ENCODE data around the gene ADD3. TPM values are rescaled to one million over a fixed set of nuclear protein-coding genes. Genes with fewer than 3 reads are reported as not detected.

Gene ADD3
- total and polyA plus RNA-seq, 10 of the 15 experiments (the other 5 are each of a cell fraction or from before 2014, with no cell fraction given): 27.3 to 129 (median 67.8) TPM

DNA sequence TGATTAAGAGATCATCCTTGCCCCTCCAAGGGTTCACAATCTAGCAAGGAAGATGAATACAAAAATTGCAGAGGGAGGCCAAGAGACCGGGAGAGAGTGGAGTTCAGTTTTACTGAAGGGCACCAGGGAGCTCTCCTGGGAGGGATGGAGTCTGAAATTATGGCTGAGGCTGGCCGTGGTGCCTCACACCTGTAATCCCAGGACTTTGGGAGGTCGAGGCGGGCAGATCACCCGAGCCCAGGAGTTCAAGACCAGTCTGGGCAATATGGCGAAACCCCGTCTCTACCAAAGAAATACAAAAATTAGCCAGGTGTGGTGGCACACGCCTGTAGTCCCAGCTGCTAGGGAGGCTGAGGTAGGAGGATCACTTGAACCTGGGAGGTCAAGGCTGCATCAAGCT is 148.3 kb downstream of the ADD3 start:
- BruUV-seq (replicated peaks): no TSS peak
- SMC1A ChIA-PET (ENCODE audit: uncharacterized antibody, unreplicated experiment): interaction anchor here (0.7 to 1.6 kb wide), 3 partner anchors 52 to 137 kb away, joined by 3 to 4 read pairs (median 3); partner anchors contain the start of gene MXI1
- RAD21 ChIA-PET (ENCODE audit: unreplicated experiment): interaction anchor here (1.2 kb wide), 1 partner anchor 18 kb away, joined by 3 read pairs; no protein-coding TSS in a partner anchor
- POLR2A ChIA-PET: no interaction called here
- in situ Hi-C loops (cut with MboI) (no loop called here), intact Hi-C loops (cut with micrococcal nuclease; ENCODE audit: unreplicated experiment) (no loop called here)
- CTCF ChIA-PET: interaction anchor here (0.9 kb wide), 1 partner anchor 177 kb away, joined by 3 read pairs; no protein-coding TSS in a partner anchor
- Histone ChIP-seq H3K27me3 (replicated peaks in 1 of 2; ENCODE audit: control insufficient read depth in 2 of 2, insufficient read depth in 2 of 2, low read length in 1 of 2) (peaks cover 0 to 1% of the 10 kb centered on the region in 2 experiments; a peak in 2 of 4 replicates), H4K20me1 (ENCODE audit: control insufficient read depth, insufficient read depth) (no peaks in the 10 kb centered on the region), H3K9ac (ENCODE audit: control insufficient read depth, insufficient read depth, low read length) (no peak overlapping the region), H3K4me3 (no peak overlapping the region), H2AFZ (ENCODE audit: control insufficient read depth, low read depth, low read length) (no peak overlapping the region), H3K4me2 (ENCODE audit: control insufficient read depth, insufficient read depth) (no peak overlapping the region), H3K4me1 (ENCODE audit: control insufficient read depth, insufficient read depth, low read length) (peaks cover 10% of the 10 kb centered on the region), H3K27ac (ENCODE audit: control insufficient read depth, insufficient read depth) (no peak overlapping the region), H3K9me3 (replicated peaks; ENCODE audit: control insufficient read depth, insufficient read depth, low read length) (no peaks in the 10 kb centered on the region), H3K36me3 (ENCODE audit: control insufficient read depth in 2 of 2, insufficient read depth in 2 of 2, low read length in 1 of 2) (no peaks in the 10 kb centered on the region), H3K79me2 (ENCODE audit: control insufficient read depth, insufficient read depth, low read length) (no peaks in the 10 kb centered on the region)
- DNase-seq (ENCODE audit: low read depth, low spot score) (no peak), FAIRE-seq (no peak), ATAC-seq (no peak)
- no peak for TF ChIP-seq IRF4 (IDR thresholded peaks at IDR 0.05; ENCODE audit: low read depth, low read length)
- no peak for TF ChIP-seq TCF3 (IDR thresholded peaks at IDR 0.05; ENCODE audit: borderline replicate concordance, insufficient read depth, low read depth, low read length)
- TF ChIP-seq YY1 (IDR thresholded peaks at IDR 0.05; ENCODE audit: low read depth, low read length): no peak
- TF ChIP-seq SMC3 (IDR thresholded peaks at IDR 0.05; ENCODE audit: borderline replicate concordance, low read length): no peak
- WGBS (ENCODE audit: insufficient coverage, insufficient replicate concordance, low lambda C conversion rate, missing lambda C conversion rate): 73% methylated on average over 8 of the region's 8 CpGs

DNA sequence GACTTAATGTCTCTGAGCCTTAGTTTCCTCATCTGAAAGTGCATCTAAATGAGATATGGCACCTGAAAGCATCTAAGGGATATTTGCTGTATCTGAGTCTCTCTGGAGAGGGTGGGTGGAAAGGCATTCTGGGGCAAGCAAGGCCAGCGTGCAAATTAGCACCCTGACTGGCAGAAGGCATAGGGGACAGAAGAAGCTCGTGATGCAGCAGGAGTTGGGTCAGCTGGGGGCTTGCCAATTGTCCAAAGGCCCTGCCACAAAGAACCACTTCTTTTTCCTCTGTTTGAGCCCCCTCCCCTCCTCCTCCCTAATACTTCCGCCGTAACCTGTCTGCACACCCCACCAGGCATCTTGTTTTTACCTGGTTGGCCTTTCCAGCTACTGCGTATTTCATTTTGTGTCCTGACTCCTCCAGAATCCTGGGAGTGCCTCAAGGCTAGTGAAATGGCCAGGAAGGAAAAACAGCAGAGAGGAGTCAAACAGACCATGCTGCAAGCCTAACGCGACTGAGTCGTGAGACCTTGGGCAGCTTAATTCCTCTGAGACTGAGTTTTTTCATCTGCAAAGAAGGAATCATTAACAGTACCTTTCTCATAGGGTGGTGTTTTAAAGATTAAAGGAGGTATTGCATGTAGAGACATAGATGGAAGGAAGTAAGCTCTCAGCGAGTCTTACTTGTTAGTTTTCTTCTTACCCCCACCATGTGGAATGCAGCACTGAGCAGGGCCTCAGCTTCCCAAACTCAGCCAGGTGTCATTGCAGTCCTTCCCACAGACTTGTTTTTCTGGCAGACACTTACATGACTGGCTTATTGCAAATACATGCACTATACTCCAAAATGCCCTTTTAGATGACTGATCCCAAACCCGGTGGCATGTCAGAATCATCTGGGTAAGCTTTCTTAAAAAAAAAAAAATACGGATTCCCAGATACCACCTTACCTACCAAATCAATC is 150.5 kb downstream of the ADD3 start:
- Histone ChIP-seq H3K79me2 (ENCODE audit: control insufficient read depth, insufficient read depth, low read length) (no peaks in the 10 kb centered on the region), H3K27me3 (replicated peaks in 1 of 2; ENCODE audit: control insufficient read depth in 2 of 2, insufficient read depth in 2 of 2, low read length in 1 of 2) (peaks cover 0 to 5% of the 10 kb centered on the region in 2 experiments; a peak in 3 of 4 replicates), H3K4me3 (no peak overlapping the region), H3K36me3 (ENCODE audit: control insufficient read depth in 2 of 2, insufficient read depth in 2 of 2, low read length in 1 of 2) (no peaks in the 10 kb centered on the region), H3K27ac (ENCODE audit: control insufficient read depth, insufficient read depth) (no peak overlapping the region), H3K4me2 (ENCODE audit: control insufficient read depth, insufficient read depth) (no peak overlapping the region), H3K9me3 (replicated peaks; ENCODE audit: control insufficient read depth, insufficient read depth, low read length) (no peaks in the 10 kb centered on the region), H4K20me1 (ENCODE audit: control insufficient read depth, insufficient read depth) (no peaks in the 10 kb centered on the region), H3K4me1 (ENCODE audit: control insufficient read depth, insufficient read depth, low read length) (peaks cover 10% of the 10 kb centered on the region), H3K9ac (ENCODE audit: control insufficient read depth, insufficient read depth, low read length) (no peak overlapping the region), H2AFZ (ENCODE audit: control insufficient read depth, low read depth, low read length) (no peak overlapping the region)
- POLR2A ChIA-PET: interaction anchor here (0.5 kb wide), 1 partner anchor 119 kb away, joined by 5 read pairs; no protein-coding TSS in a partner anchor
- CTCF ChIA-PET: interaction anchor here (1.1 to 2.7 kb wide), 2 partner anchors 20 to 121 kb away, joined by 3 to 14 read pairs; no protein-coding TSS in a partner anchor
- SMC1A ChIA-PET (ENCODE audit: uncharacterized antibody, unreplicated experiment): interaction anchor here (0.6 to 1.7 kb wide), 3 partner anchors 18 to 116 kb away, joined by 3 read pairs; no protein-coding TSS in a partner anchor
- in situ Hi-C loops (cut with MboI): no loop called here
- WGBS (ENCODE audit: insufficient coverage, insufficient replicate concordance, low lambda C conversion rate, missing lambda C conversion rate): 50% methylated on average over 11 of the region's 11 CpGs
- no peak for ATAC-seq
- intact Hi-C loops (cut with micrococcal nuclease; ENCODE audit: unreplicated experiment): no loop called here
- no peak for FAIRE-seq
- no TSS peak for BruUV-seq (replicated peaks)
- RAD21 ChIA-PET (ENCODE audit: unreplicated experiment): no interaction called here
- DNase-seq (ENCODE audit: low read depth, low spot score): no peak
- TF ChIP-seq DPF2 (IDR thresholded peaks at IDR 0.05) (no peak), NR2F1 (conservative IDR thresholded peaks at IDR 0.05) (no peak), GABPA (IDR thresholded peaks at IDR 0.05; ENCODE audit: low read depth) (no peak), ESRRA (IDR thresholded peaks at IDR 0.05; ENCODE audit: low read length) (no peak), IRF4 (IDR thresholded peaks at IDR 0.05; ENCODE audit: low read depth, low read length) (no peak), NFYB (IDR thresholded peaks at IDR 0.05; ENCODE audit: insufficient read depth, low read depth, low read length) (no peak)
- TF ChIP-seq, protein P1, sequence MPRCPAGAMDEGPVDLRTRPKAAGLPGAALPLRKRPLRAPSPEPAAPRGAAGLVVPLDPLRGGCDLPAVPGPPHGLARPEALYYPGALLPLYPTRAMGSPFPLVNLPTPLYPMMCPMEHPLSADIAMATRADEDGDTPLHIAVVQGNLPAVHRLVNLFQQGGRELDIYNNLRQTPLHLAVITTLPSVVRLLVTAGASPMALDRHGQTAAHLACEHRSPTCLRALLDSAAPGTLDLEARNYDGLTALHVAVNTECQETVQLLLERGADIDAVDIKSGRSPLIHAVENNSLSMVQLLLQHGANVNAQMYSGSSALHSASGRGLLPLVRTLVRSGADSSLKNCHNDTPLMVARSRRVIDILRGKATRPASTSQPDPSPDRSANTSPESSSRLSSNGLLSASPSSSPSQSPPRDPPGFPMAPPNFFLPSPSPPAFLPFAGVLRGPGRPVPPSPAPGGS (IDR thresholded peaks at IDR 0.05; ENCODE audit: borderline replicate concordance, insufficient read depth, low read depth, low read length, poor library complexity, severe bottlenecking): no peak

Measured in GM12878 (cell line).